NCI-H345 (cell line): ENCODE data around the gene C14orf132.

Experiments
- DNase-seq: peaks from one replicate; lab custom pipeline; 2025; lab: John Stamatoyannopoulos, UW

C14orf132 gene

DNA sequence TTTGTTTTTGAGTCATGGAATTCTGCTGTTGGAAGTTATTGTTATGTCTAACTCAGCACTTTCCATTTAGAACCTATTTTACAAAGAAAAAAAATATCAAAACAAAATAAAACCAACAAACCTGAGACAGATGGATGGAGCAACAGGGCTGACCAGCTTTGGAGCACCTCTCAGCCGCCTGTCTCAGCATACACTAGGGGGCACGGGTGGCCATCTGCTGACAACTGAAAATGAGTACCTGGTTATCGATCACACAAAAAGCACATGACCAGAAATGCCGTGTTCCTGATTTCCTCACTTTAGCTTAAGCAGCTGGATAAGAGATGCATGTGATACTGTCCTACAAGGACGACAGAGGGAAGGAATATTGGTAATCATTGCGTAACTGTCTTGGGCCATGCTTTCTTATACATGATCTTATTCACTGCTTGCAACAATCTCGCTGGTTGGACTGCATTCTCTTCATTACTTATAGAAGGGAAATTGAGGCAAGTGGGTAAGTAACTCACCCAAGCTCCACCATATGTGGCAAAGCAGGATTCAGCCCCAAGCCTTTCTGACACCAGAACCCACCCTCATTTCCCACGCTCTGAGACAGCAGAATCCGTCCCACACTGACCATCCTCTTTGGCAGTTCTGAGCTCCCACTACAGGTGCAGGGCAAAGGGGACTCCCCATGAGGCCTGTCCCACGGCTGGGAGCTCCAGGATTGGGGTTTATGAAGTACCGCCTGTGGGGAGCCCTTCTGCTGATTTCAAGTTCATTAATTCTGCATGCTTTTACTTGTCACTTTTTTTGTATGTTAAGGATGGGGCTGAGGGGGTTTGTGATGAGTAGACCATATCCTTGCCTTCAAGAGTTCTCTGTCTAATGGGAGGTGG, 43.5 kb downstream of the C14orf132 start:
- DNase-seq = no peak

DNA sequence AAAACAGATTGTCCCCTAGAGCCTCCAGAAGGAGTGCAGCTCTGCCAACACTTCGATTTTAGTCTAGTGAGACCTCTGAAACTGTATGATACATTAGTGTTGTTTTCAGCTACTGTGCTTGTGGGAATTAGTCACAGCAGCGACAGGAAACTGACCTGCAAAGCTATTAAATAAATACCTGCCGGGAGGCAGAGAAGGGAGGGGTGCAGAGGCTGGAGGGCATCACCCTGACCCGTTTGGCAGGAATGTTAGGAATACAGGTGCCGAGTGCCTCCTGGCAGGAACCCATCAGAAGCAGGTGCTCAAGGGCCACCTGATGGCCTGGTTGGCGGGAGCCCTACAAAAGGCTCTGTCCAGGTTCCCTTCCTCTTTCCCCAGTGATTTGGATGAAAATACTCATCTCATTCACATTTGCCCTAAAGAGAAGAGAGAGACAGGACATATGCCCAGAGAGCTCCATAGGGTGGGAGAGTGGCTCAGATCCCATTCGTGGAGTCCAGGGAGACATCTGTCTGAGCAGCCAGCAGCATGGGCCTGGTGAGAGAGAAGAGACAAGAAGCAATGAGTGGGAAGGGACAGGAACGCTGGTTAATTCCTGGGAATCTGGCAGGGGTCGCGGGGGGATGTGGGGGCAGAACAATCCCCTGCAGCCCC, 44.6 kb downstream of the C14orf132 start:
- peak; percentile 65 for DNase-seq

DNA sequence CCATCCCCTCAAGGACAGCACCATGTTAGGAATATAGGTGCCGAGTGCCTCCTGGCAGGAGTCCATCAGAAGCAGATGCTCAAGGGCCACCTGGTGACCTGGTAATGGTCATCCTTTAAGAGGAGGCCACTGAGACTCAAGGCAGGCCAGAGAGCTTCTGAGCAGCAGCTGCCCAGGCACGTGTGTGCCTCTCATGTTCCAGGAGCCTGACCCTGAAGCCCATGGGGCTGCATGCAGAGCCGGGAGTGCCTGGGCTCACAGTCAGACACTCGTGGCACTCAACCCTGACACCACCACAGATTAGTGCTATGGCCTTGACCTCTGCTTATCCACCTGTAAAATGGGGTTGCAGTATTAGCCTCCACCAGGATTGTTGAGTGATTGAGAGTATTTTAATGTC, 45.6 kb downstream of the C14orf132 start:
- no peak for DNase-seq

DNA sequence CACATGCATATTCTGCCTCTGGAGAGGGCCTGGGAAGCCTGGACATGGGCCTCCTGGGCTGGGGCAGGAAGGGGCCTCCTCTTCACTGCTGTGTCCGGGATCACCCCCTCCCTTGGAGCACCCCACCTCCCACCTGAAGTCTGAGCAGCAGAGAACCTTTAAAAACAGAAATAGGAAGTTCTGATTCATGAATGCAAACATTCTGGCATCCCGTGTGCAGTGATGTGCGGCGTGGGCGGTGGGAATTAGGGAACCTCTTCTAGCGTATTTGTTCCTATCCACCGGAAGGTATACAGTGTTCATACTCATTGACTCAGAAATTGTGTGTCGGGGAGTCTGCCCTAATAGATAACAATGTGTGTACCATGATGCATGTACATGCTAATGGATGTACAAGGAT, 46.2 kb downstream of the C14orf132 start:
- DNase-seq = no peak

DNA sequence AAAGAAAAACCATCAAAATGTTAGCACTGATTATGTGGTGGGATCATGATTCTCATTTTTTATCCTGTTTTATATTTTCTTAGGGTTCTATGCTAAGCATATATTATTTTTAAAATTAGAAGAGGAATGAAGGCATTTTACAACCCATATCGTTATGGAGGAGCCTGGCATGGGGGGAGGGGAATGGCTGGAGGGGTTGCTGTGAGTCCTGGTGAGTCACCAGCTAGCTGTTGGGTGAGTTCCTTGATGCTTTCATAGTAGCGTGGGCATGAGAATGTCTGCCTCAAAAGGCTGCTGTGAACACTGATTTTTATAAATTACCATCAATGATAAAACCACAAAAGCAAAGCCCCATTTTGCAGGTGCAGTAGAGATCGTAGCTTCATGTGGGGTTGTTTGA, 46.9 kb downstream of the C14orf132 start:
- no peak for DNase-seq

DNA sequence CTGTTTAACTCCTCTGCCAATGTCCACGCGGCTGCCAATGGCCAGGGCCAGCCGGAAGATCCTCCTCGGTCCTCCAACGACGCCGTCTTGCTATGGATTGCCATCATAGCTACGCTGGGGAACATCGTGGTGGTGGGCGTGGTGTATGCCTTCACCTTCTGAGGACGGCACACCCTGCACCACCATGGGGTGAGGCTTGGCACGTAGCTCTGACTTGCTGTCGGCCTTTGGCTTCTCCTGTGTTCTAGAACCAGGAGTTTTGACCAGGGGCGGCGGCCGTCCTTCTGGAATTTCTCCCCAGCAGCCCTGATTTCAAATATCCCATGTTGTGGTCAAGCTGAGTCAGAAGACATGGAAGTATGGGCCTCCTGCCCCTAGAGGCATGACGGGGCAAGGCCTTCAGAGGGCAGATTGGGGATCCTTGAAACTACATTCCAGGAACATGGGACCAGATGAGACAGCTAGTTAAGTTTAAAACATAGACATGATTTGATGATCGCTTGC, 47.5 kb downstream of the C14orf132 start:
- DNase-seq = no peak

DNA sequence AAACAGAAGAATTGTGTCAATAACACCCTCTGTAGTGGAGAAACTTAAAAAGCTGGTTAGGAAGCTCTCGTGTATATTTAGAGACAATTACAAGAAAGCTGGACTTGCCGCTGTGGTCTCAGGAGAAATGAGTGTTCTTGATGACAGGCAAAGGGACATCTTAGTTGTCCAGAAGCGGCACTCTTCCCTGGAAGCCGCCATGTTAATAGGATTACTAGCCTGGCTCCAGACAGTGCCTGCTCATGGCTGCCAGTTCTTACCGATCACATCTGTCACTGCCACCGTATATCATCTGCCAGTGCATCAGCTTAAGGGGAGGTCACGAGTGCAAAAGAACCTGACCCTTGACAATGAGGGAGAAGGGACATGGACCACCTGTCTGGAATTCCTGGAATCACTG, 48.9 kb downstream of the C14orf132 start:
- DNase-seq = no peak

DNA sequence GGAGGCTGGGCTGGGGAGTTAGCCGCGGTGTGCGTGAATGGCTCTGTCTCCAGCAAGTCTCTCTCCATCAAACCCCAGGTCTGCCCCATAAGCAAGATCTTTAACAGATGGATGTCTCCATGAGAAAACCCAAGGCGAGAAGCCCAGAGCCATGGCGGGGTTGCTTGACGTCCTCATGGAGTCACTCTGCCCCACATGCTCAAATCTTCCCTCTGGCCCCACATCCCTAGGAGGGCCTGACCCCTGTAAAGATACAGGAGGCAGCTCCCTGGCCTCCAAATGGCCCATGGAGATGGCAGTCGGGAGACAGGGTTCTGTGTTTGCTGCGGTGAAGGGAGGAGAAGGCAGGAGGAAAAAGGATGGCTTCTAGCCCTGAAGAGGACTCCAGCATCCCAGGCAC, 49.3 kb downstream of the C14orf132 start:
- no peak for DNase-seq

DNA sequence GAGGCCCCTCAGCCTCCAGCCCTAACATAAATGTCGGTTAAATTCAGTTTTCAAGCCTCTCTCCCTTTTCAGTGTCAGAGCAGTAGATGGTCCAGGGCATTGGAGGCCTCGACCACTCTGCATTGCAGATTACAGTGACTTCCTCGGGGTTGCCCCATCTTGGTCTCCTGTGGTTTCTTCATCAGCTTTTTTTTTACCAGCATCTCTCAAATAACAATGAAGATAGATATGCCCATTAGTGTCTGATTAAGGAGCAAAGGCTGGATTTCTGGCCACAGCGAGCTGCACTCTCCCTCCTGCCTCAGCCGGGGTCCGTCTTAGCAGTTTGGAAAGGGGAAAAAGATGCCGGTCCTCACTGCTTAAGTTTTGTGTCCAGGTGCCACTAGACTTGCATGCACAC, 49.7 kb downstream of the C14orf132 start:
- DNase-seq = no peak

DNA sequence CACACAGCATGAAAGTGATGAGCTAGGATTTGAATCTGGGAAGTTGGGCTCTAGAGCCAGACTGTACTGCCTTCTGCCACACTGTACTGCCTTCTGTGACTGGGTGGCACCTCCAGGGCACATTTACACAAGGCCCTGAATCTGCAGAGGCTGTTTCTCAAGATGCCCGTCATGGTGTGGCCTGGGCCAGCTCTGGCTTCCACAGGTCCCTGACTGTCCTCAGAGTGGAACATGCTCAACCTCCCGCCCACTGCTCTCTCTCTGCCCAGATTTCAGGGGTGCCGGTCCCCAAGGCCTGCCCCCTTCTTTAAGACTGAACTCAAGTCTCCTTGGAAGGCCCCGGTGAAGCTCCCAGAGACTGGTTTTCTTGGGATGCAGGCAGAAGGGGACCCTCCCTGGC, 50.2 kb downstream of the C14orf132 start:
- no peak for DNase-seq

DNA sequence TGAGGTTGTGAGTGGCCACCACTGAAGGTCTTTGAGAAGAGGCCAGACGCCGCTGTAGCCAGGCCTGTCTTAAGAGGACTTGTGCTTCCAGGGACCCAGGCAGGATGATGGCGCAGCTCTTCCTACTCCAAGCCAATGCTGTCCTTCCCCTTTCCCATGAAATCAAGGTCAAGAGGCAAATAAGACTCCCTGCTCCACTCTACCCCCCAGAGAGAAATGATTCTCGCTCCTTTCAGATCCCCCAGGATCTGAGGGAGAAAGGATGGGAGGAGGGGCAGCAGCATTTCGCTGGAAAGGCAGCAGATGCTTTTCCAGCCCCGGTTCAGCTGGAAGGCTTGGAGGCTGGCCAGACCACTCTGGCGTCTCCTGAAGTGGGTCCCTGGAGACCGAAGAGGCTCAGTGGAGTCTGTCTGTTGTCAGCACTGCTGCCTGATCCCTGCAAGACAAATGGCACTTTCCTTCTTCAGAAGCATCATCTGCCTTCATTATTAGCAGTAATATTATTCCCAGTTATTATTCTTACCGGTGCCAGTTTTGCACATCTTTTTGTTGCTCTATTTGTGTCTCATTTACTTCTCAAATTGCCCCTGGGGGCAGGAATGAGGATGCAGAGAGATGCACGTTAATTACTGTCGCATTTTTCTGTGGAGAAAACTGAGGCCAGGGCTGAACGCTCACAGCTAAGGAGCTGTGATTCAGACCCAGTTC, 51.4 kb downstream of the C14orf132 start:
- peak; percentile 94 for DNase-seq

DNA sequence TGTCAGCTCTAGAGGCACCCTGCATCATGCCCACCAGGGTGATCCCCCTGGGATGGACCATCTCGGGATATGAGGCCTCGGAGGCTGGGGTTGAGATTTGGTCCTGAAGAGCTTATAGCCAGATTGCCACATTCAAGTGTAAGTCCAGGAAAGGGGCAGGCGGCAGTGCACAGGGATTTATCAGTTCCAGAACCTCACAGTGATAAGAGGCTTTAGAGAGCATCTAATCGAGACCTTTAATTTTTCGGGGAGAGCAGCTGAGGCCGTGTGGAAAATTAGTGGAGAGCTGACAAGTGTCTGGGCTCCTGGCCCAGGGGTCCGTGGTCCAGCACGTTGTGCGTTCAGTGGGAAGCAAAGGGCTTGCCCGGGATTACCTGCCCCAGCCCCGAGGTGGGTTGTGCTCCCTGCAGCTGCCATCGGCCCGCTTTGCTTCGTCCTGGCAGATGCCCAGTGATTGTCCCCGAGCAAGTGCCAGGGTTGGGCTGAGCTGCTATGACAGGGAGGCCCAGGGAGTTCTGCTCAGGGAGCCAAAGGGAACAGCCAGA, 52.1 kb downstream of the C14orf132 start:
- peak; percentile 29 for DNase-seq

DNA sequence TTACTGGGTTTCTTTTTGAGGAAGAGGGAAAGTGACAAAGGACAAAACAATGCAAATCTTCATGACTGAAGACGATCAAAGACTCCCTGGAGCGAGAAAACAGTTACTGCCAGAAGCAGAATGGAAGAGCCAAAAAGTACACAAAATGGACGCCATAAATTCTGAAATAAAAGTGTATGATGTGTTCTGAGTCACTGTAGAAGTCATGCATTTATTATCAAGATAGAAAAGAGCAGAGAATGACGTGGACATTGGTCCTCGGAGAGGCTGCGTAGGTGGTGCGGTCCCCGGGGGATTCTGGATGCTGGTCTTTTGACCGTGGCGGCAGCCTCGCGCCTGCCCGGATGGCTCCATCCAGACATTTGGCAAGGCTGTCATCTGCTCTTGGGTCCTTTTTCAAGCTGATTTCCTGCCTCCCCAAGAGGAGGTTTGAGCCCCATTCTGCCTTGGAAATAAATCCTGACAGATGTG, 52.8 kb downstream of the C14orf132 start:
- DNase-seq = no peak

DNA sequence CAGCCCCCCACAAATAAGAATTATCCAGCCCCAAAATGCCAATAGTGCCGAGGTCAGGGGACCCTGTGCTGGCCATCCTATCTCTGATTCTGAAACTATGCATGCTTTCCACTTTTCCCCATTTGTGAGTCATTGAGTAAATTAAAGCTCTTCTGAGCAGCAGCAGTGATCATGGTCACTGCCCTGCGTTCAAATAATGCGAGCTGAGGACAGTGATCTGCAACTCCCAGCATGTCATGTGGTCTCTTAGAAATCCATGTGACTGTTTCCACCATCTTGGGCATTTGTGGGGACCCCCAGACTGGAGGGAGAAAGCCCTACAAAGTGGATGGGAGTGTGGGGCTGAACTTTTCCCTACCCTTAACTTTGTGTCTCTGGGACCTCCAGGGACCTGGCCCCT, 53.8 kb downstream of the C14orf132 start:
- no peak for DNase-seq

DNA sequence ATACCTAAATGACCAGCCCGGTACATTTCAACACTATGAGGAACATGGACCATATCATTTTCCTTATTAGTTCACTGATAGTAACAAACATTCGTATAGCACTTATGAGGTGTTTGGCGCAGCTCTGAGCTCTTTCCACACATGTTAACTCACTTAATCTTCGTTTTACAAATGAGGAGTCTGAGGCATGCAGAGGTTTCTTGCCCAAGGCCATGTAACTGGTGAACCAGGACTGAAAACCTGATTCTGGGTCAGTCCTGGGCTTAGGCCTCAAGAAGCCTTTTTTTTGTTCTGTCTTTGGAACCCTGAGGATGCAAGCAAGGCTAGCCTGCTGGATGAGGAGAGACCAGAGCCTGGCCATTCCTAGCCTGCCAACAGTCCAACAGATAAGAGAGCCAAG, 55.0 kb downstream of the C14orf132 start:
- no peak for DNase-seq

DNA sequence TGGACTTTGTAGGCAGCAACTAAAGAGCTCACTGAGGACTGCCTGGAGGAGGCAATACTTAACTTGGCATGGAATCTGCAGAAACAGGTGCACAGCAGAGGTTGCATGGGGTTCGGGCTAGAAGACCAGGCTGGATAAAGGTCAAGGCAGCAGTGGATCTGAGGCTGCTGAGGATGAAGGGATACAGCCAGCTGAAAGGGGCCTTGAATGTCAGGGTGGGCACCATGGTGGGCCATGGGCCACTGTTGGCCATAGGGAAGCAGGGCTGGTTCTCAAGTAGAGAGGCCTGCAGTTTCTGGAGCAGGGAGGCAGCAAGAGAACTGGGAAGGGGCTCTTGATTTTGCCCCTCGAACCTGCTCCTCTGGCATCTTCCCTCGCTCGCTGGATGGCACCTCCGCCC, 55.5 kb downstream of the C14orf132 start:
- DNase-seq = no peak

DNA sequence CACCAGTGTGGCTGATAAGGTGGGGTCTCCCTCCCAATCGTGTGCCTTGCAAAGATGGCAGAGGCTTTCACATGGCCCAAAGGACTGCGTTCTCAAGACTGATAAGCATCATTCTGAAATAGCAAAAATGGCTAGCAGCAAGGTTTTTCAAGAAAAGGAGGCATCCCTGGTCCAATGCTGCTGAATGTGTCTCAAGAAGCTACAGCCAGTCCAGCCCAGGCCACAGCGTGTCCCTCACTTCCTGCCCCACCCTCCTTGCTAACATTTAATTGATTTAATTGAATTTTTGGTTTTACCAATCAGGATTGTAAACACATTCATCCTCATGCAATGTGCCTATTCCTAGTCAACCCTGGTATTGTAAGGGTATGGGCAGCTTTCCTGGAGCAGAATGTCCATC, 55.9 kb downstream of the C14orf132 start:
- DNase-seq = no peak

DNA sequence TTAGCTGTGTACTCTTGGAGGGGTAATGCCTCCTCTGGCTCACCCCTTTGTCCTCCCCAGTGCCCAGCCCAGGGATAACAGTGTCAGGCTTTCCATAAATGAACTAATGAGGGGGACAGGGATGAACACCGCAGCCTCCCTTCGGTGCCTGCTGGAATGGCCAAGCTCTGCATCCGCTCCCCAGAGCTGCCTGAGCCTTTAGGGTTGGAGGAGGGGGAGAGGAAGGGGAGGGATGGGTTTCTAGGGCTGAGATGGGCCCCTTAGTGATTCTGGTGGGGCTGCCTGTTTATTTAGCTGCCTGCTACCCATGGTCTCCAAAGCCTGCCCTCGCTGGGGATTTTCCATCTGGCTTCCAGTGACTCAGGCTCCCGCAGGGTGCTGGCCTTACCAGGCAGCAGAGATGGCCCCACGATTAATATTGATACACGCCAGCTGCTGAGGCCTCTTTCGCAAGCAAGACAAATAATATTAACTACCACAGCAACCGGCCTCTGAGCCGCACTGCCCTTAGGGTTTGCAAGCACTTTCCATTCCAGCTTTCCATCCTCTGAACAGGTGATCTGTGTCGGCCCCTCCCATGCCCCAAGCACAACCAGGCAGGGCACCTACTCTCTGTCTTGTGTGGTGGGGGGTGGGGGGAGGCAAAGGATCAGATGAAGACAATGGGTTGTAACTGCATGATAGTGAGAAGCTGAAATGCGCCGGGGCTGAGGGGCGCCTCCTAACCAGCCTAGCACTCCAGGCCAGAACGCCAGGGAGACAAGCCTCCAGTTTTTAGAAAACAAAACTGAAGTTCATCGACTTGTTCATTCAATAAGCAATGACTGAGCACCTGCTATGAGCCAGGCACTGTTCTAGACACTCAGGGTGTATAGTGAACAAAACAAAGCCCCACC, 56.7 kb downstream of the C14orf132 start:
- DNase-seq = peak; percentile 88

DNA sequence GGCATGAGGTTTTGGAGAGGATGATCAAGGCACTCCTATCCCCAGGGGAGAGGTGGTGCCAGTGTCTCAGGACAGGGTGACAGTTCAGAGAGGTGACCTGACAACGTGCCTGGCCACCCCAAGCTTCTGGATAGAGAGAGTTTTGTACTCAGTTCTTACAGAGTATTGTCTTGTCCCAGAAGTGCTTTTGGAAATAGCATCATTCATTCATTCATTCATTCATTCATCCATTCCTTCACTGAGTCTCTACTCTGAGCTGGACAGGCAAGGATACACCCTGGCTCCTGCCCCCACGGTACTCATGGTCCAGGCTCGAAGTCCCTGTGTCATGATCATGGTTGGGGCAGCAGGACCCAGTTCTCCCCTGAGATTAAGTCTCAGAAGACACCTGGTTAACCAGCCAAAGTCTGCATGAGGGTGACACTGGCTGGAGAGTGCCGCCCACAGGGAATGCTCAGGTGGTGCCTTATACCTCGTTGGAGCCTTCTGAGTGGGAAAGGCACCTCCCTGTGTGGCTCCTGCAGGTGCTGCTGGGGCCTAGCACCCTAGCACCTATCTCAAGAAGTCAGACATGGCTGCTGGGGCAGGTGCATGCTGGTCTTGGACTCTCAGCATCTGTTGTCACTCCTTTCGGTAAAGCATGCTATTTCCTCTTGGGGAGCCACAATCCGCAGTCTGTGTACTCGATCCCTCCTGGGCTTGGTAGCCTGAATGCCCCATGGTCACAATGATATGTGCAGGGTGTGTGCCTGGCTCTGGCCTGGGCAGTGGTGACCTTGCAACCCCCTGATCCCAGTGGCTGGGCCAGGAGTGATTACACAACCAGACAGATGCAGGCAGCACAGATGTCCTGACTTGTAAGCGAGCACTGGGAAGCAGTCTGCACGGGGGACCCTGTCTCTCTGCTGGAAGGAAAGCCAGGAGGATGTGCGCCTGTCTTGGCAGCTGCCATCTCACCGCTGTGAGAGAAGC, 57.8 kb downstream of the C14orf132 start:
- DNase-seq = no peak

DNA sequence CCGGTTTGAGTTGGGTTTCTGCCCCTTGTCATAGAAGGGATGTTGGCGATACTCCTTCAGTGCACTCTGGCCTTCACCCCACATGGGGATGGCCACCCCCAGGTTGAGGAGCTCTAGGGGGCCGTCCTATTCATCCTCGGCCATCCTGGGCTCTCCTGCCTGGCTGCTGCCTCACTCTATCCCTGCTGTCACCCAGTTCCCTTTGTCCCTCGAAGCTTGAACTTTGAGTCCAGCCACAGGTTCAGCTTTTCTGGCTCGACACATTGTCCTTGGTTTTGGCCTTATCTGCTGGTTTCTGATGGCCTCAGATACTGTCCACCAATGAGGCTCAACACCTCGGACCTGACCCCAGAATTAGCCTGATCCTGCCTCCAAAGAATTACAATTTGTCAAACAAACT, 58.6 kb downstream of the C14orf132 start:
- DNase-seq = no peak
